Thymus (tissue), 11 donors: ENCODE results near the gene ST7L. TPM values are rescaled to one million over a fixed set of nuclear protein-coding genes. Genes with fewer than 3 reads are reported as not detected.
A peak's percentile ranks its signal among the peaks of the same experiment; 100 is the strongest.
"Not testable (repeated sequence)": the region's sequence is repeated elsewhere in the genome, so short reads cannot be mapped to it uniquely, and the experiment has no call there.

ENCODE experiments used
- DNase-seq, 9 donors: peaks; one replicate each; pipeline ENCODE4 v3.0.0-alpha.2; 2013; ENCODE audit warnings: low spot score in 9 of 9, low read depth in 6 of 9, missing footprints in 1 of 9
- H3K27ac ChIP-seq, 2 donors: one replicate each; pipeline ENCODE4 v1.5.1; 2013; ENCODE audit warnings: control low read depth in 1 of 2, low read depth in 1 of 2, low read length in 1 of 2, mild to moderate bottlenecking in 1 of 2, moderate library complexity in 1 of 2
- H3K27me3 ChIP-seq, 2 donors: one replicate each; pipeline ENCODE4 v1.5.1; 2013; ENCODE audit warnings: low read length in 1 of 2; ENCODE audit not compliant: control insufficient read depth in 2 of 2, insufficient read depth in 1 of 2
- H3K36me3 ChIP-seq, 2 donors: one replicate each; pipeline ENCODE4 v1.5.1; 2013; ENCODE audit warnings: low read length in 1 of 2, mild to moderate bottlenecking in 1 of 2, moderate library complexity in 1 of 2; ENCODE audit not compliant: control insufficient read depth in 2 of 2, insufficient read depth in 2 of 2
- H3K4me1 ChIP-seq, 2 donors: one replicate each; pipeline ENCODE4 v1.5.1; 2013; ENCODE audit warnings: low read length in 2 of 2; ENCODE audit not compliant: control insufficient read depth in 2 of 2, insufficient read depth in 2 of 2
- H3K4me3 ChIP-seq, 2 donors: one replicate each; pipeline ENCODE4 v1.5.1; 2013; ENCODE audit warnings: low read length in 2 of 2, control low read depth in 1 of 2, mild to moderate bottlenecking in 1 of 2
- H3K9me3 ChIP-seq, 2 donors: one replicate each; pipeline ENCODE4 v1.5.1; 2013; ENCODE audit warnings: low read length in 1 of 2, mild to moderate bottlenecking in 1 of 2; ENCODE audit not compliant: control insufficient read depth in 2 of 2, insufficient read depth in 1 of 2
- WGBS: extraction: QIAGEN DNeasy Blood & Tissue Kit; methylation state at CpG from one replicate; pipeline ENCODE4 v1.1.7; 2013; 5-methylcytosine and 5-hydroxymethylcytosine counted together
- polyA plus RNA-seq: library from polyadenylated mRNA; stranded (reverse); fragments of 200-250 nt; gene quantifications from one replicate; pipeline ENCODE4 v1.2.3, GENCODE V29; 2013
- total RNA-seq: library from RNA; stranded (reverse); fragments of 120-200 nt; gene quantifications from one replicate; pipeline ENCODE4 v1.2.4, GENCODE V29; 2013
- donor health status: healthy.

The ST7L gene
- total and polyA plus RNA-seq, 2 donors, result 13.4 to 13.9 TPM

DNA sequence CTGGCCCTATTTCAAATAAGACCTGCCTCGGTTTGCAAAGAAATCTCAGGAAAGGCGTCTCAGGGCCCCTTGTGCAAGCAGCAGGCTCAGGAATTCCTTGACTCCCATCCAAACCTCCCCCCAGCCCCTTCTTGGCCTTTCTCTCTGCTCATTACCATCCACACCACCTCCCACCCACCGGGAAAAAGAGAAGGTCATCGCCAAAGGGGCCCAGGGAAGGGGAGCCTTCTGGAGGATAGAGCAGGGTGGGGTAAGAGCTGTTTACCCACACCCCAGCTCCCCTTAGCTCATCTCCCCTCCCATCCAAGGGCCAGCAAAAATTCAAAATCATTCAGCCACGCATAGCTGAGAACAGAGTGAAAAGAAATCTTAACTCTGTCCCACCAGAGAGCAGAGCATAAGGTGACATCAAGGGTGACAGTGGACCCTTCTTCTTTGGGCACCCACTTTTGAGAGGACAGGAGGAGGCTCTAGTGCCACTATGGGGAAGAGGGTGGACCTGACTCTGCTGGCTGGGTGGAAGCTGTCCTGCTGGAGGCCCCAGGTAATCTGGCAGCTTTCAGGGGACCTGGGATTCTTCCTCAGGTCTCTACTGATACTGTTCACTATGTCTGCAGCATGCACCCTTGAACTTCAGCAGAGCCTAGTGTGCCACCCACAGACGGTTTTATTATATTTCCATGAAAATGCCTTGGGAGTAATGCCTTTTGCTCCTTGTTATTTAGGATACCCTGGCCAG, 114.1 kb downstream of the ST7L start:
- Histone ChIP-seq H3K9me3 (no peaks in the 10 kb centered on the region), H3K27ac (no peak overlapping the region), H3K27me3 (peaks cover 62 to 99% of the 10 kb centered on the region in 2 donors), H3K4me3 (no peak overlapping the region), H3K4me1 (peaks cover 9 to 19% of the 10 kb centered on the region in 2 donors), H3K36me3 (no peaks in the 10 kb centered on the region)
- no peak for DNase-seq
- WGBS, result 81% methylated on average over 6 of the region's 6 CpGs

DNA sequence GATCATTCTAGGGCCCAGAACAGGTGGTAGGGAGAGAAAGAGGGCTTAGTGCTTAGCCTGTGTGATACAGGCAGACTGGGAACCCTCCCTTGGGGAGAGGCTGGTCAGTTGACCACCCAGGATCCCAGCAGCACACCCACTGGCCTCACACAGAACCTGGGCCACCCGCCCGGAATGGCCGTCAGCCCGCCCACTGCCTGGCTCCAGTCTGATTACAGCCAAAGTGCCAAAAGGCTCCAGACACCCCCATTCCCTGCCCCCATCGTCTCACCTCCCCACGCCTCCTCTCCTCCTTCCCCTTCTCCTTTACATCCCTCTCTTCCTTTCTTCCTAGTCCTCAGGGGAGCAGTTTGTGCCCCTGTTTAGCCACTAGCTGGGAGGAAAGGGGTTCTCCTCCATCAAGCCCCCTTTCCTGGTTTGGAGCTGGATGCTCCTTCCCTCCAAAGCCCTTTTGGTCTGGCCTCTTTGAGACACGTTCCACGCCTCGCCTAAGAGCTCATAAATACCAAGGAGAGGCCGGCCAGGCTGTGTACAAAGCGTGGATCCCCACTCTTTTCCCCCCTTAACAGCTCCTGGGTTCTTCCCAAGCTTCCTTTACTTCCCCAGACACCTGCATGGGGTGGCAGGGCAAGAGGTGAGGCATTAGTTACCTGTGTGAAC, 114.8 kb downstream of the ST7L start:
- Histone ChIP-seq H3K9me3 (no peaks in the 10 kb centered on the region), H3K36me3 (no peaks in the 10 kb centered on the region), H3K4me1 (peaks cover 9 to 19% of the 10 kb centered on the region in 2 donors), H3K4me3 (no peak overlapping the region), H3K27me3 (peaks cover 58 to 93% of the 10 kb centered on the region in 2 donors), H3K27ac (no peak overlapping the region)
- WGBS, result 93% methylated on average over 11 of the region's 11 CpGs
- no peak for DNase-seq

DNA sequence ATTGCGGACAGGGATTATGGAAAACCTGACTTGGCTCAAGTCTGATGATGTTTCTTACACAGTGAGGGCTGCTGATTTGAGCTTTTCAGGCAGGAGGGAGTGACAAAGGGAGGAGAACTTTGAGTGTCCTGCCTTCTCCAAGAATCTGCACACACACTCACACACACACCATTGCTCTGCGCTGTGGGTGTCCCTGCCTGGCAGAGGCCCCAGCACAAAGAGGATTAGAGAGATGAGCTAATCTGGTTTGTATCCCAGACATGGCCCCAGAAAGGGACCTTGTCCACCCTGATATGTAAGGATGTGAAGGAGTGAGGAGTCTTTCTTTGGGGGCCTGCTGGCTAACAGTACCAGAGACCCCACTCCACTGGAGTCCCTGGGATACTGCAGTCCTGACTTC, 116.1 kb downstream of the ST7L start:
- H3K4me3 ChIP-seq, result no peak overlapping the region
- H3K27me3 ChIP-seq, result peaks cover 45 to 86% of the 10 kb centered on the region in 2 donors
- H3K36me3 ChIP-seq, result no peaks in the 10 kb centered on the region
- WGBS, result 78% methylated on average over 2 of the region's 2 CpGs
- no peak for DNase-seq
- no peak overlapping the region for H3K27ac ChIP-seq
- peaks cover 2 to 10% of the 10 kb centered on the region in 2 donors for H3K4me1 ChIP-seq
- H3K9me3 ChIP-seq, result no peaks in the 10 kb centered on the region

DNA sequence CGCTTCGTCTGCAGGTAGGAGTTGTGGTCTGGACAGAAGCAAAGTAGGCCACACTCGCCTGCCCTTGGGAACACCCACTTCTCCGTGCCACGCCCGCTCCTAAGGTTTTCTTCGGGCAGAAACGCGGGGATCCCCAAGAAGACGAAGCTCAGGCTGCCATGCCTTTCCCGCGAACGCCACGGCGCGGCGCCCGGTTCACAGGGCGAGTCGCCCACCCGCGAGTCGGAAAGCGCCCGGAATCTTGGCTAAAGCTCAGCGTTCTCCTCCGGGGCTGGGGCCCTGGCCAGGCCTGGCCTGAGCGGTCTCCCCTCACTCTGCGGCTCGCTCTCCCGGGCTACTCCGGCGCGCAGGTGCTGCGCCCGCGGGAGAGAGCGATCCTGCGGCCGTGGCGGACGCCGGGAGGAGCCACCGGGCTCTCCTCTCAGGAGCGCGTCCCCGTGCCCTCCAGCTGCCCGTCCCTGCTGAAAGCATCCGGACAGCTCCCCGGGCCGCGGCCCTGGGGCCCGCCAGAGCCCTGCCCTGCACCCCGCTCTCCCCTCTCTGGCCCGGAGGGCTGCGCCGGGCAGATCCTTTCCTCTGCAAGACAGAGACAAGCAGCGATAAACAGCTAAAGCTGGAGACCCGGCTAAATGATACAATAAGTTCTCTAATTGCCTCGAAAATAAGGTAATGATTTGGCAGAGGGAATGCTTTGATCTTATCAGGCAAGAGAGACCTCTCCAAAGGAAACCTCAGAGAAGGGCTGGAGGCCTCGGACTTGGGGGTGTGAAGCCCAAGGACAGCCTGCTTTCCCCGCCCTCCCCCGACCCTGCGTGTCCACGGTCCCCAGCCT, 116.9 kb downstream of the ST7L start:
- H3K27me3 ChIP-seq, result peaks cover 39 to 80% of the 10 kb centered on the region in 2 donors
- H3K27ac ChIP-seq, result no peak overlapping the region
- DNase-seq, result peak in 4 of 9 donors; percentile 34 to 58 (median 45)

DNA sequence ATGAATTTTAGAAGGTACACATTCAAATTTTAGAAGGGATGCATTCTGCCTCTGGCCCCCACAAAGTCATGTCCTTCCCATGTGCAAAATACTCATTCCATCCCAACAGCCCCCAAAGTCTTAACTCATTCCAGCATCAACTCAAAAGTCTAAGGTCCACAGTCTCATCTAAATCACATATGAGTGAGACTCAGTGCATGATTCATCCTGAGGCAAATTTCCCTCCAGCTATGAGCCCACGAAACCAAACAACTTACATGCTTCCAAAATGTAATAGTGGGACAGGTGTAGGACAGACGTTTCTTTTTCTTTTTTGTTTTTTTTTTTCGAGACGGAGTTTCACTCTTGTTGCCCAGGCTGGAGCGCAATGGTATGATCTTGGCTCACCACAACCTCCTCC, 122.7 kb downstream of the ST7L start:
- no peaks in the 10 kb centered on the region for H3K9me3 ChIP-seq
- no peak for DNase-seq
- 93% methylated on average over 5 of the region's 5 CpGs for WGBS
- H3K4me3 ChIP-seq, result no peak overlapping the region
- H3K36me3 ChIP-seq, result no peaks in the 10 kb centered on the region
- no peak overlapping the region for H3K27ac ChIP-seq
- H3K27me3 ChIP-seq, result peaks cover 8 to 30% of the 10 kb centered on the region in 2 donors
- no peaks in the 10 kb centered on the region for H3K4me1 ChIP-seq

More for the DNA sequence above, 116.9 kb downstream of the ST7L start:
- Histone ChIP-seq H3K9me3 (no peaks in the 10 kb centered on the region), H3K36me3 (no peaks in the 10 kb centered on the region), H3K4me3 (peak overlapping the region in 1 of 2 donors; percentile 47), H3K4me1 (peaks cover 0 to 6% of the 10 kb centered on the region in 2 donors)
- WGBS, result 2% methylated on average over 65 of the region's 65 CpGs

DNA sequence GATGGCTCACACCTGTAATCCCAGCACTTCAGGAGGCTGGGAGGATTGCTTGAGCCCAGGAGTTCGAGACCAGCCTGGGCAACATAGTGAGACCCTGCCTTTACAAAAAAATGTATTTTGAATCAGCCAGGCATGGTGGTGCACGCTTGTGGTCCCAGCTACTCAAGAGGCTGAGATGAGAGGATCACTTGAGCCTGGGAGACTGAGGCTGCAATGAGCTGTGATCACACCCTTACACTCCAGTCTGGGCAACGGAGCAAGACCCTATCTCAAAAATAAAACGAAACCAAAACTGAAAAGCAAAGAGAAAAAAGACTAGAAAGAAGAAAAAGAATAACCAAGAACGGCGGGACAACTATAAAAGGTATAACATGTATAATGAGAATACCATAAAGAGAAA, 125.6 kb downstream of the ST7L start:
- H3K27me3 ChIP-seq, result peaks cover 0 to 9% of the 10 kb centered on the region in 2 donors
- 97% methylated on average over 6 of the region's 6 CpGs for whole genome bisulfite sequencing
- H3K36me3 ChIP-seq, result no peaks in the 10 kb centered on the region
- H3K4me3 ChIP-seq, result no peak overlapping the region
- H3K27ac ChIP-seq, result no peak overlapping the region
- DNase-seq, result no peak
- no peaks in the 10 kb centered on the region for H3K9me3 ChIP-seq
- H3K4me1 ChIP-seq, result no peaks in the 10 kb centered on the region

DNA sequence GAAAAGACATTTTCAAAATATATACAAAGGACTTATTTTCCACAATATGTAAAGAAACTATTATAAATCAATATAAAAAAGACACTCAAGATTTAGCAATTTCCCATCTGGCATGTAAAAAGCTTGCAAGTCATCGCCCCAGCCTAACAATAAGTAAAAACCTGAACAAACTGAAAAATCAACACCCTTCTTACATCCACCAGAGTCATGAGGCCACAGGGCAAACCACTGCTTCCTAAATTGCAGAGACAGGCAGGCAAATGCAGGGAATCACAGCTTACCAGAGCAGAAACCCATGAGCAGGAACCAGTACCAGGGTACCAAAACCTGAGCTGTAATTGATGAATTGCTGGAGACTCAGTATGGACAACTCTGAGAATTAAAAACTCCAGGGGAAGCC, 126.9 kb downstream of the ST7L start:
- no peak for DNase-seq
- no peak overlapping the region for H3K27ac ChIP-seq
- 40% methylated on average over 1 of the region's 1 CpG for WGBS

DNA sequence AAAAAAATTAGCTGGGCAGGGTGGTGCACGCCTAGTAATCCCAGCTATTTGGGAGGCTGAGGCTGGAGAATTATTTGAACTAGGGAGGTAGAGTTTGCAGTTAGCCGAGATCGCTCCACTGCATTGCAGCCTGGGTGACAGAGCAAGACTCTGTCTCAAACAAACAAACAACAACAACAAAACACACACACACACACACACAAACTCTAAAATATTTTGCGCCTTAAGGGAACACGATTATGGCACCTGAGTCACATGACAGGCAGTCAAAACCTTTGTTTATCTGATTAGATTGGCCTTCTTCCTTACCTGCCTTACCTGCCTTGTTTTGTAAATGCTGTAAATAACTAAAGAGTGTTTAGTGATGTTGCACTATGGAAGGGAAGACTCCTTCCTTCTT, 130.8 kb downstream of the ST7L start:
- WGBS, result 97% methylated on average over 5 of the region's 5 CpGs
- peaks cover 0 to 4% of the 10 kb centered on the region in 2 donors for H3K27me3 ChIP-seq

More for the DNA sequence above, 126.9 kb downstream of the ST7L start:
- Histone ChIP-seq H3K4me3 (no peak overlapping the region), H3K36me3 (no peaks in the 10 kb centered on the region), H3K9me3 (no peaks in the 10 kb centered on the region), H3K4me1 (no peaks in the 10 kb centered on the region), H3K27me3 (peaks cover 0 to 8% of the 10 kb centered on the region in 2 donors)

DNA sequence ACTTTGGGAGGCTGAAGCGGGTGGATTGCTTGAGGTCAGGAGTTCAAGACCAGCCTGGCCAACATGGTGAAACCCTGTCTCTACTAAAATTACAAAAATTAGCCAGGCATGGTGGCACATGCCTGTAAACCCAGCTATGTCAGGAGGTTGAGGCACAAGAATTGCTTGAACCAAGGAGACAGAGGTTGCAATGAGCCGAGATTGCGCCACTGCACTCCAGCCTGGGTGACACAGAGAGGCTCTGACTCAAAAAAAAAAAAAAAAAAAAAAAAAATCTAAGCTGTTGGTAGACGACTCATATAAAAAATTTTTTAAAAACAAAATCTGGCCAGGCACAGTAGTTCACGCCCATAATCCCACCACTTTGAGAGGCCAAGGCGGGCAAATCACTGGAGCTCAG, 131.3 kb downstream of the ST7L start:
- H3K4me3 ChIP-seq, H3K27ac ChIP-seq, H3K9me3 ChIP-seq, H3K4me1 ChIP-seq, DNase-seq, H3K36me3 ChIP-seq, H3K27me3 ChIP-seq: not testable (repeated sequence)
- WGBS, result 90% methylated on average over 6 of the region's 6 CpGs

More for the DNA sequence above, 130.8 kb downstream of the ST7L start:
- Histone ChIP-seq H3K4me3 (no peak overlapping the region), H3K9me3 (no peaks in the 10 kb centered on the region), H3K27ac (no peak overlapping the region), H3K4me1 (no peaks in the 10 kb centered on the region), H3K36me3 (no peaks in the 10 kb centered on the region)
- no peak for DNase-seq
